Measurements from ENCODE around the gene KRTAP10-3.

KRTAP10-3 gene

GRCh38 chr21:44533891-44534627 lies 24.5 kb downstream of the KRTAP10-3 start:
- Histone ChIP-seq H3K27me3 (ENCODE audit: insufficient read depth, low read length) (peaks cover 5% of the 10 kb centered on the region; the same call in 1 of the 2 replicates), H3K4me1 (ENCODE audit: control insufficient read depth, insufficient read depth, low read length, unreplicated experiment) (no peaks in the 10 kb centered on the region), H3K79me2 (ENCODE audit: control insufficient read depth, insufficient read depth, low read length, unreplicated experiment) (no peaks in the 10 kb centered on the region), H2AFZ (ENCODE audit: low read length, unreplicated experiment) (no peak overlapping the region), H3K36me3 (ENCODE audit: insufficient read depth, low read length) (no peaks in the 10 kb centered on the region), H3K4me3 (ENCODE audit: low read depth, low read length) (no peak overlapping the region), H3K27ac (ENCODE audit: low read depth, low read length) (no peak overlapping the region)

- Histone ChIP-seq H3K27ac (ENCODE audit: low read depth, low read length) (no peak overlapping the region), H3K27me3 (ENCODE audit: insufficient read depth, low read length) (peaks cover 5% of the 10 kb centered on the region; the same call in 1 of the 2 replicates), H3K4me3 (ENCODE audit: low read depth, low read length) (no peak overlapping the region), H2AFZ (ENCODE audit: low read length, unreplicated experiment) (no peak overlapping the region), H3K4me1 (ENCODE audit: control insufficient read depth, insufficient read depth, low read length, unreplicated experiment) (no peaks in the 10 kb centered on the region), H3K36me3 (ENCODE audit: insufficient read depth, low read length) (no peaks in the 10 kb centered on the region), H3K79me2 (ENCODE audit: control insufficient read depth, insufficient read depth, low read length, unreplicated experiment) (no peaks in the 10 kb centered on the region)
These were observed 25.3 kb downstream of the KRTAP10-3 start for GRCh38 chr21:44533121-44533890.

GRCh38 chr21:44532712-44533111 lies 25.9 kb downstream of the KRTAP10-3 start:
- no peaks in the 10 kb centered on the region for H3K4me1 ChIP-seq (ENCODE audit: control insufficient read depth, insufficient read depth, low read length, unreplicated experiment)
- peaks cover 4% of the 10 kb centered on the region; the same call in 1 of the 2 replicates for H3K27me3 ChIP-seq (ENCODE audit: insufficient read depth, low read length)
- no peaks in the 10 kb centered on the region for H3K79me2 ChIP-seq (ENCODE audit: control insufficient read depth, insufficient read depth, low read length, unreplicated experiment)
- no peak overlapping the region for H2AFZ ChIP-seq (ENCODE audit: low read length, unreplicated experiment)
- H3K36me3 ChIP-seq (ENCODE audit: insufficient read depth, low read length), result no peaks in the 10 kb centered on the region
- no peak overlapping the region for H3K27ac ChIP-seq (ENCODE audit: low read depth, low read length)
- no peak overlapping the region for H3K4me3 ChIP-seq (ENCODE audit: low read depth, low read length)

- Histone ChIP-seq H3K4me3 (ENCODE audit: low read depth, low read length) (no peak overlapping the region), H3K36me3 (ENCODE audit: insufficient read depth, low read length) (no peaks in the 10 kb centered on the region), H3K79me2 (ENCODE audit: control insufficient read depth, insufficient read depth, low read length, unreplicated experiment) (no peaks in the 10 kb centered on the region), H3K4me1 (ENCODE audit: control insufficient read depth, insufficient read depth, low read length, unreplicated experiment) (no peaks in the 10 kb centered on the region), H3K27me3 (ENCODE audit: insufficient read depth, low read length) (no peaks in the 10 kb centered on the region), H2AFZ (ENCODE audit: low read length, unreplicated experiment) (no peak overlapping the region), H3K27ac (ENCODE audit: low read depth, low read length) (no peak overlapping the region)
These were observed 26.7 kb downstream of the KRTAP10-3 start for GRCh38 chr21:44531606-44532564.

GRCh38 chr21:44530903-44531605 lies 27.5 kb downstream of the KRTAP10-3 start:
- Histone ChIP-seq H3K4me1 (ENCODE audit: control insufficient read depth, insufficient read depth, low read length, unreplicated experiment) (no peaks in the 10 kb centered on the region), H3K36me3 (ENCODE audit: insufficient read depth, low read length) (no peaks in the 10 kb centered on the region), H3K27me3 (ENCODE audit: insufficient read depth, low read length) (no peaks in the 10 kb centered on the region), H3K79me2 (ENCODE audit: control insufficient read depth, insufficient read depth, low read length, unreplicated experiment) (no peaks in the 10 kb centered on the region), H3K4me3 (ENCODE audit: low read depth, low read length) (no peak overlapping the region), H3K27ac (ENCODE audit: low read depth, low read length) (no peak overlapping the region), H2AFZ (ENCODE audit: low read length, unreplicated experiment) (no peak overlapping the region)

GRCh38 chr21:44530221-44530902 lies 28.2 kb downstream of the KRTAP10-3 start:
- Histone ChIP-seq H3K79me2 (ENCODE audit: control insufficient read depth, insufficient read depth, low read length, unreplicated experiment) (no peaks in the 10 kb centered on the region), H3K4me1 (ENCODE audit: control insufficient read depth, insufficient read depth, low read length, unreplicated experiment) (no peaks in the 10 kb centered on the region), H3K27me3 (ENCODE audit: insufficient read depth, low read length) (no peaks in the 10 kb centered on the region), H3K27ac (ENCODE audit: low read depth, low read length) (no peak overlapping the region), H3K4me3 (ENCODE audit: low read depth, low read length) (no peak overlapping the region), H2AFZ (ENCODE audit: low read length, unreplicated experiment) (no peak overlapping the region), H3K36me3 (ENCODE audit: insufficient read depth, low read length) (no peaks in the 10 kb centered on the region)

- Histone ChIP-seq H2AFZ (ENCODE audit: low read length, unreplicated experiment) (no peak overlapping the region), H3K4me3 (ENCODE audit: low read depth, low read length) (no peak overlapping the region), H3K27ac (ENCODE audit: low read depth, low read length) (no peak overlapping the region), H3K36me3 (ENCODE audit: insufficient read depth, low read length) (no peaks in the 10 kb centered on the region), H3K79me2 (ENCODE audit: control insufficient read depth, insufficient read depth, low read length, unreplicated experiment) (no peaks in the 10 kb centered on the region), H3K27me3 (ENCODE audit: insufficient read depth, low read length) (no peaks in the 10 kb centered on the region), H3K4me1 (ENCODE audit: control insufficient read depth, insufficient read depth, low read length, unreplicated experiment) (no peaks in the 10 kb centered on the region)
These were observed 29.0 kb downstream of the KRTAP10-3 start for GRCh38 chr21:44529503-44530125.

GRCh38 chr21:44529011-44529421 lies 29.6 kb downstream of the KRTAP10-3 start:
- no peak overlapping the region for H2AFZ ChIP-seq (ENCODE audit: low read length, unreplicated experiment)
- H3K79me2 ChIP-seq (ENCODE audit: control insufficient read depth, insufficient read depth, low read length, unreplicated experiment), result no peaks in the 10 kb centered on the region
- H3K36me3 ChIP-seq (ENCODE audit: insufficient read depth, low read length), result no peaks in the 10 kb centered on the region
- no peak overlapping the region for H3K27ac ChIP-seq (ENCODE audit: low read depth, low read length)
- H3K4me3 ChIP-seq (ENCODE audit: low read depth, low read length), result no peak overlapping the region
- H3K4me1 ChIP-seq (ENCODE audit: control insufficient read depth, insufficient read depth, low read length, unreplicated experiment), result no peaks in the 10 kb centered on the region
- no peaks in the 10 kb centered on the region for H3K27me3 ChIP-seq (ENCODE audit: insufficient read depth, low read length)

- no peaks in the 10 kb centered on the region for H3K27me3 ChIP-seq (ENCODE audit: insufficient read depth, low read length)
- no peak overlapping the region for H3K27ac ChIP-seq (ENCODE audit: low read depth, low read length)
- H3K36me3 ChIP-seq (ENCODE audit: insufficient read depth, low read length), result no peaks in the 10 kb centered on the region
These were observed 30.0 kb downstream of the KRTAP10-3 start for GRCh38 chr21:44528634-44528995.

More at GRCh38 chr21:44528634-44528995, 30.0 kb downstream of the KRTAP10-3 start:
- no peaks in the 10 kb centered on the region for H3K4me1 ChIP-seq (ENCODE audit: control insufficient read depth, insufficient read depth, low read length, unreplicated experiment)
- H3K4me3 ChIP-seq (ENCODE audit: low read depth, low read length), result no peak overlapping the region
- H2AFZ ChIP-seq (ENCODE audit: low read length, unreplicated experiment), result no peak overlapping the region
- H3K79me2 ChIP-seq (ENCODE audit: control insufficient read depth, insufficient read depth, low read length, unreplicated experiment), result no peaks in the 10 kb centered on the region
